ENCODE results near the gene GAK. TPM values are rescaled to one million over a fixed set of nuclear protein-coding genes. Genes with fewer than 3 reads are reported as not detected.
"Not testable (repeated sequence)": the region's sequence is repeated elsewhere in the genome, so short reads cannot be mapped to it uniquely, and the experiment has no call there.

GAK gene
- 100 to 1,000 TPM; 101 to 105 TPM for total RNA-seq

GRCh38 chr4:931960-932712 lies at the start of gene GAK, which contains the start of gene TMEM175:
TSS of gene GAK (minus strand) at chr4:932316. CDS start at chr4:932187, 129 bp downstream.
TSS of gene TMEM175 (plus strand) at chr4:932460. CDS start at chr4:947740, 15,280 bp downstream.
- CTCF ChIA-PET, result interaction anchor here (1.0 to 1.4 kb wide), 2 partner anchors 9 to 55 kb away, joined by 3 read pairs; no protein-coding TSS in a partner anchor
- POLR2A ChIA-PET, result interaction anchor here (0.8 to 1.6 kb wide), 4 partner anchors 52 to 150 kb away, joined by 3 to 8 read pairs (median 3); no protein-coding TSS in a partner anchor

GRCh38 chr4:978957-979701 lies 47.0 kb upstream of the GAK start:
- ChIA-PET POLR2A (no interaction called here), CTCF (no interaction called here)

GRCh38 chr4:976016-976415 lies 43.9 kb upstream of the GAK start:
- CTCF ChIA-PET, POLR2A ChIA-PET: not testable (repeated sequence)

- CTCF ChIA-PET, result no interaction called here
- POLR2A ChIA-PET, result no interaction called here
These were observed 42.6 kb upstream of the GAK start for GRCh38 chr4:974668-975067.

- POLR2A ChIA-PET, result no interaction called here
- CTCF ChIA-PET, result no interaction called here
These were observed 41.6 kb upstream of the GAK start, which contains the start of gene DGKQ for GRCh38 chr4:973431-974397. TSS of gene DGKQ (minus strand) at chr4:973569. CDS start at chr4:973482, 87 bp downstream.

GRCh38 chr4:972651-973424 lies 40.7 kb upstream of the GAK start:
- POLR2A ChIA-PET, result no interaction called here
- CTCF ChIA-PET, result interaction anchor here (1.2 to 1.8 kb wide), 2 partner anchors 15 to 37 kb away, joined by 3 to 5 read pairs; partner anchors contain the start of gene IDUA

GRCh38 chr4:971666-972500 lies 39.8 kb upstream of the GAK start:
- POLR2A ChIA-PET, result no interaction called here
- CTCF ChIA-PET, result interaction anchor here (1.2 to 1.8 kb wide), 2 partner anchors 15 to 38 kb away, joined by 3 to 5 read pairs; partner anchors contain the start of gene IDUA

- ChIA-PET POLR2A (no interaction called here), CTCF (interaction anchor here (1.8 kb wide), 1 partner anchor 16 kb away, joined by 5 read pairs; the partner anchor contains the start of gene IDUA)
These were observed 38.9 kb upstream of the GAK start for GRCh38 chr4:970854-971520.

GRCh38 chr4:970046-970745 lies 38.1 kb upstream of the GAK start:
- CTCF ChIA-PET, result no interaction called here
- POLR2A ChIA-PET, result interaction anchor here (0.6 kb wide), 1 partner anchor 217 kb away, joined by 3 read pairs; no protein-coding TSS in a partner anchor

- ChIA-PET POLR2A (interaction anchor here (0.7 kb wide), 1 partner anchor 758 kb away, joined by 3 read pairs; no protein-coding TSS in a partner anchor), CTCF (interaction anchor here (1.3 kb wide), 1 partner anchor 19 kb away, joined by 3 read pairs; no protein-coding TSS in a partner anchor)
These were observed 36.7 kb upstream of the GAK start for GRCh38 chr4:968621-969394.

GRCh38 chr4:968221-968620 lies 36.1 kb upstream of the GAK start:
- ChIA-PET POLR2A (interaction anchor here (0.7 kb wide), 1 partner anchor 757 kb away, joined by 3 read pairs; no protein-coding TSS in a partner anchor), CTCF (interaction anchor here (1.3 kb wide), 1 partner anchor 19 kb away, joined by 3 read pairs; no protein-coding TSS in a partner anchor)

- CTCF ChIA-PET, result no interaction called here
- POLR2A ChIA-PET, result no interaction called here
These were observed 35.3 kb upstream of the GAK start for GRCh38 chr4:967113-968104.

- POLR2A ChIA-PET, result no interaction called here
- CTCF ChIA-PET, result no interaction called here
These were observed 34.4 kb upstream of the GAK start for GRCh38 chr4:966266-967112.

GRCh38 chr4:965766-966134 lies 33.6 kb upstream of the GAK start:
- ChIA-PET CTCF (no interaction called here), POLR2A (no interaction called here)

Data from activated CD8-positive, alpha-beta memory T cell treated with anti-CD3 and anti-CD28 coated beads for 36 hours (primary cell).